SK-N-SH treated with all-trans-retinoic acid at 6 μM for 48 hours (cell line): ENCODE measurements around the gene DPF3.

Experiments used
- ATAC-seq: fragments of 200-7000 bp; cut with Tn5 transposase; 3 replicates; pipeline ENCODE4 v1.9.1; 2020; ENCODE audit warnings: mild to moderate bottlenecking, moderate library complexity
- ARNTL ChIP-seq: fragments of 450-650 bp; formaldehyde crosslinking; IDR thresholded peaks from 2 replicates; pipeline ENCODE4 v1.5.0; 2020; ENCODE audit warnings: low read depth, mild to moderate bottlenecking, moderate library complexity, borderline replicate concordance
- CREB5 ChIP-seq: fragments of 250-450 bp; sonication (Bioruptor Pico); IDR thresholded peaks from 2 replicates; pipeline ENCODE4 v1.5.1; 2020; ENCODE audit warnings: low read depth, mild to moderate bottlenecking, moderate library complexity
- CSRNP3 ChIP-seq: fragments of 250-450 bp; sonication (Bioruptor Pico); IDR thresholded peaks from 2 replicates; pipeline ENCODE4 v1.5.1; 2021; ENCODE audit warnings: mild to moderate bottlenecking, moderate library complexity
- ESRRG ChIP-seq: fragments of 250-450 bp; sonication (Bioruptor Pico); IDR thresholded peaks from 2 replicates; pipeline ENCODE4 v1.6.1; 2021; ENCODE audit warnings: mild to moderate bottlenecking
- GLIS3 ChIP-seq: fragments of 250-450 bp; sonication (Bioruptor Pico); IDR thresholded peaks from 2 replicates; pipeline ENCODE4 v1.5.0; 2020; ENCODE audit warnings: mild to moderate bottlenecking, moderate library complexity
- ISL1 ChIP-seq: fragments of 250-450 bp; sonication (Bioruptor Pico); IDR thresholded peaks from 2 replicates; pipeline ENCODE4 v2.1.2; 2022; ENCODE audit warnings: mild to moderate bottlenecking, moderate library complexity
- PATZ1 ChIP-seq: fragments of 250-450 bp; sonication (Bioruptor Pico); IDR thresholded peaks from 2 replicates; pipeline ENCODE4 v1.8.0; 2020; ENCODE audit warnings: mild to moderate bottlenecking, moderate library complexity, borderline replicate concordance
- POU6F1 ChIP-seq: fragments of 250-450 bp; sonication (Bioruptor Pico); IDR thresholded peaks from 2 replicates; pipeline ENCODE4 v1.8.0; 2021; ENCODE audit warnings: low read depth, mild to moderate bottlenecking, moderate library complexity, borderline replicate concordance
- RARB ChIP-seq: fragments of 250-450 bp; sonication (Bioruptor Pico); IDR thresholded peaks from 2 replicates; pipeline ENCODE4 v1.8.0; 2021; ENCODE audit warnings: mild to moderate bottlenecking, moderate library complexity
- SNAI2 ChIP-seq: fragments of 250-450 bp; sonication (Bioruptor Pico); IDR thresholded peaks from 2 replicates; pipeline ENCODE4 v1.5.0; 2020; ENCODE audit warnings: mild to moderate bottlenecking, moderate library complexity
- TCF4 ChIP-seq: fragments of 250-450 bp; sonication (Bioruptor Pico); IDR thresholded peaks from 2 replicates; pipeline ENCODE4 v1.8.0; 2021; ENCODE audit warnings: mild to moderate bottlenecking, moderate library complexity, borderline replicate concordance
- TSHZ2 ChIP-seq: fragments of 250-450 bp; sonication (Bioruptor Pico); IDR thresholded peaks from 2 replicates; pipeline ENCODE4 v1.5.0; 2020; ENCODE audit warnings: mild to moderate bottlenecking, moderate library complexity
- ZFP3 ChIP-seq: fragments of 250-450 bp; sonication (Bioruptor Pico); IDR thresholded peaks from 2 replicates; pipeline ENCODE4 v1.5.0; 2020; ENCODE audit warnings: mild to moderate bottlenecking, moderate library complexity
- ZFP30 ChIP-seq: fragments of 450-650 bp; formaldehyde crosslinking; IDR thresholded peaks from 2 replicates; pipeline ENCODE4 v1.5.0; 2022; ENCODE audit warnings: mild to moderate bottlenecking, moderate library complexity
- ZNF565 ChIP-seq: fragments of 450-650 bp; formaldehyde crosslinking; conservative IDR thresholded peaks from 2 replicates; pipeline ENCODE4 v1.5.0; 2020; ENCODE audit warnings: low read depth, mild to moderate bottlenecking, moderate library complexity
- ZNF70 ChIP-seq: fragments of 450-650 bp; formaldehyde crosslinking; IDR thresholded peaks from 2 replicates; pipeline ENCODE4 v1.5.0; 2020; ENCODE audit warnings: mild to moderate bottlenecking, moderate library complexity
- ZNF8 ChIP-seq: fragments of 450-650 bp; formaldehyde crosslinking; IDR thresholded peaks from 2 replicates; pipeline ENCODE4 v1.5.0; 2020; ENCODE audit warnings: mild to moderate bottlenecking, moderate library complexity

Gene DPF3

GRCh38 chr14:72634691-72635616 is 258.9 kb downstream of the DPF3 start:
- no peak for ATAC-seq

More at GRCh38 chr14:72634691-72635616, 258.9 kb downstream of the DPF3 start:
- TF ChIP-seq TCF4 (CRISPR knock-in tag): no peak
- TF ChIP-seq ARNTL (CRISPR knock-in tag): no peak
- TF ChIP-seq POU6F1 (CRISPR knock-in tag): no peak
- no peak for TF ChIP-seq TSHZ2 (CRISPR knock-in tag)
- no peak for TF ChIP-seq PATZ1 (CRISPR knock-in tag)
- TF ChIP-seq ZNF565: no peak
- TF ChIP-seq ZNF8: no peak
- no peak for TF ChIP-seq ZFP3 (CRISPR knock-in tag)
- no peak for TF ChIP-seq ISL1 (CRISPR knock-in tag)
- no peak for TF ChIP-seq CREB5 (CRISPR knock-in tag)
- TF ChIP-seq CSRNP3: no peak
- TF ChIP-seq ZFP30: no peak
- TF ChIP-seq RARB (CRISPR knock-in tag): no peak
- no peak for TF ChIP-seq ESRRG (CRISPR knock-in tag)
- TF ChIP-seq ZNF70 (CRISPR knock-in tag): no peak
- TF ChIP-seq SNAI2 (CRISPR knock-in tag): no peak
- no peak for TF ChIP-seq GLIS3
